ENCODE results near the gene ITIH6. TPM values are rescaled to one million over a fixed set of nuclear protein-coding genes. Genes with fewer than 3 reads are reported as not detected.
"Not testable (repeated sequence)": the region's sequence is repeated elsewhere in the genome, so short reads cannot be mapped to it uniquely, and the experiment has no call there.

ITIH6 gene
- total and polyA plus RNA-seq, 8 donors: not detected

DNA sequence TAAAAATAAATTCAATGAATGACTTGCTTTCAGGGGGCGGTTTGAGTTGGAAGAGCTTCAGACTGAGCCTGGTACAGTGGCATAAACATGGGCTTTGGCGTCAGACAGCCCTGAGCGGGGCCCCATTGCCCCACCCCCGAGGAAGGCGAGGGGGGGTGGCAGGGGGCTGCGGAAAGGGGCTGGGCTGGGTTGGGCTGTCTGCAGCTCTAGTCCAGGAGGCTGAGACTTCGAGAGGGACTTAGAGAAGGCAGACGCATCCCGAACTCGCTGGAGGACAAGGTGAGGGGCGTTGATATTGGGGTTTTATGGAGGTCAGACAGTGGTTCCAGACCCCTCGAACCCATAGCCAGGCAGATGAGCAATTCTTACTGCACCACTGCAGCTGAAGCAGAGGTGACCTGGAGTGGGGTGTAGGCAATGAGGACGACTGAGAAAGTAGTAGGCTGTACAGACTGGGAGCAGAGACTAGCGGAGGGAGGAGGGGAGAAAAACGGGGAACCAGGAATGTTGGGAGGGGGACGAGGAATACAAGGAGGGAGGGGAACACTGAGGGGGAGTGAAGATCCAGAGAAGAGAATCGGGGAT is 9.6 kb upstream of the ITIH6 start, which contains the start of gene MAGED2:
Gene MAGED2, plus strand, starts transcription at position 222 of the 585 bp plus-strand sequence. CDS start 1,587 bp downstream, outside the sequence.
- Histone ChIP-seq H3K4me3 (peak within 1 kb of the TSS; percentile 37 to 63 (median 50)), H3K4me1 (no peaks in the 10 kb centered on the region), H3K27ac (peak within 1 kb of the TSS; percentile 35 to 85 (median 78)), H3K9me3 (no peaks in the 10 kb centered on the region), H3K36me3 (peaks cover 0 to 9% (median 0%) of the 10 kb centered on the region in 3 donors), H3K27me3 (peaks cover 0 to 3% (median 0%) of the 10 kb centered on the region in 4 donors)
- TF ChIP-seq, protein P1, sequence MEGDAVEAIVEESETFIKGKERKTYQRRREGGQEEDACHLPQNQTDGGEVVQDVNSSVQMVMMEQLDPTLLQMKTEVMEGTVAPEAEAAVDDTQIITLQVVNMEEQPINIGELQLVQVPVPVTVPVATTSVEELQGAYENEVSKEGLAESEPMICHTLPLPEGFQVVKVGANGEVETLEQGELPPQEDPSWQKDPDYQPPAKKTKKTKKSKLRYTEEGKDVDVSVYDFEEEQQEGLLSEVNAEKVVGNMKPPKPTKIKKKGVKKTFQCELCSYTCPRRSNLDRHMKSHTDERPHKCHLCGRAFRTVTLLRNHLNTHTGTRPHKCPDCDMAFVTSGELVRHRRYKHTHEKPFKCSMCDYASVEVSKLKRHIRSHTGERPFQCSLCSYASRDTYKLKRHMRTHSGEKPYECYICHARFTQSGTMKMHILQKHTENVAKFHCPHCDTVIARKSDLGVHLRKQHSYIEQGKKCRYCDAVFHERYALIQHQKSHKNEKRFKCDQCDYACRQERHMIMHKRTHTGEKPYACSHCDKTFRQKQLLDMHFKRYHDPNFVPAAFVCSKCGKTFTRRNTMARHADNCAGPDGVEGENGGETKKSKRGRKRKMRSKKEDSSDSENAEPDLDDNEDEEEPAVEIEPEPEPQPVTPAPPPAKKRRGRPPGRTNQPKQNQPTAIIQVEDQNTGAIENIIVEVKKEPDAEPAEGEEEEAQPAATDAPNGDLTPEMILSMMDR (IDR thresholded peaks at IDR 0.05): no peak
- intact Hi-C loops (cut with DNase I): no loop called here
- 2 to 19% methylated on average over 17 of the region's 17 CpGs for WGBS, 2 donors
- DNase-seq (peak in 3 of 6 donors; percentile 5 to 36 (median 29)), ATAC-seq (peak; percentile 23 to 47 (median 40)), FAIRE-seq (no peak)

DNA sequence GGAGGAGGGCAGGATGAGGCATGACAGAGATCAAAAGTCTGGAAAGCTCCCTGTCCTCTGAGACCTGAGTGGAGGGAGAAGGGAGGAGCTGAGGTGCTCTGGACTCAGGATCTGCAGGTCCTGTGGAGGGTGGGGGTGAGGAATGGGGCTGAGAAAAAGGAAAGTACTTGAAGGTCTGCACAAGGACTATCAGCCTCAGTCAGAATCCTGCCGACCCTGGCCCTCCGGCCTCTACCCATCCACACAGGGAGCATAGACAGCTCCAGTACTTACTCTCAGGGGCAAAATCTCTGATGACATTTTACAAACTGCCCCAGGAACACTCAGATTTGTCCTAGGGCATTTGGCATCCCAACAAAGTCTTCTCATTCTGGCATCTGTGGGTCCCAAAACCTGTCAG is 991 bp upstream of the ITIH6 start:
- WGBS, 2 donors: 80% methylated on average over 2 of the region's 2 CpGs
- no peaks in the 10 kb centered on the region for H3K27me3 ChIP-seq
- no peaks in the 10 kb centered on the region for H3K9me3 ChIP-seq
- H3K36me3 ChIP-seq: no peaks in the 10 kb centered on the region
- H3K27ac ChIP-seq: no peak overlapping the region
- no peak overlapping the region for H3K4me3 ChIP-seq
- intact Hi-C loops (cut with DNase I): no loop called here
- TF ChIP-seq, protein P1 (IDR thresholded peaks at IDR 0.05): no peak
- H3K4me1 ChIP-seq: no peaks in the 10 kb centered on the region
- no peak for DNase-seq
- FAIRE-seq: no peak
- no peak for ATAC-seq

DNA sequence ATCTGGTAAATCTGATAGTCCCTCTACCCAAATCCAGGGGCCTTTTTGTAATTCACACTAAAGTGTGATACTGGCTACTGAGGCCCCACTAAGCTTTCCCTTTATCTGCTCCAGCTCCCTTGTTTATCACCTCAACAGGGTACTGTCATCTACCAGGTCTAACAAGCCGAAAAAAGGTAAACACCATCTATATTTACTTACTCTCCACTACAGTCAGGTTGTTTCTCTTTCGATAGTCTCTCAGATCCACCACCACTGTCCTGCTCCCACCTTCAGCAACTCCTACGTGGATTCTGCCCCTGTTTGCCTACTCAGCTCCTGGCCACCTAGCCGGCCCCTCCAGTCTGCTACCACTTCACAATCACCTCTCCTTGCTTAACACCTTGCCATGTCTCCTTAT is 3.3 kb downstream of the ITIH6 start:
- 42 to 57% methylated on average over 4 of the region's 4 CpGs for WGBS, 2 donors
- H3K4me3 ChIP-seq: no peak overlapping the region
- H3K36me3 ChIP-seq: no peaks in the 10 kb centered on the region
- no peak for DNase-seq
- ATAC-seq: peak in 1 of 4 donors; percentile 22
- intact Hi-C loops (cut with DNase I): no loop called here
- H3K27me3 ChIP-seq: peaks cover 0 to 12% (median 0%) of the 10 kb centered on the region in 4 donors
- no peaks in the 10 kb centered on the region for H3K4me1 ChIP-seq
- TF ChIP-seq, protein P1 (IDR thresholded peaks at IDR 0.05): no peak
- H3K9me3 ChIP-seq: no peaks in the 10 kb centered on the region
- no peak for FAIRE-seq
- H3K27ac ChIP-seq: no peak overlapping the region

DNA sequence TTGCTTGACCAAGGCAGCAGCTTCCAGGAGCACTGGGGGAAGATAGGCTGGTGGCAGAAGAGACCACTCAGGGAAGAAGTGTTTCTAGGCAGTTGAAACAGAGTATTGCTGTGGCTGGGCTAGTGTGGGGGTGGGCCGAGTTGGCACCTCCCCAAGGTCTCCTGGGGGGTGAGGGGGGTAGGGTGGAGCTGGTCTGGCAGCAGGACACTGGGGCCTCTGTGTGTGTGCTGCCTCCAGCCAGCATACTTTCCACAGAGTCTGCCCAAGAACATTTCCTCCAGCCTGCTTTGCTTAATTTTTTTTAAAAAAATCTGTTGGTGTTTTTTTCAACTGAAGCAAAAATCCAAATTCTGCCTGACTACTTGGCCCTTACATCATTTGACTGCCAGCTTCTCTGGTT is 4.0 kb downstream of the ITIH6 start:
- intact Hi-C loops (cut with DNase I): no loop called here
- FAIRE-seq (no peak), ATAC-seq (no peak), DNase-seq (no peak)
- Histone ChIP-seq H3K27ac (no peak overlapping the region), H3K4me3 (no peak overlapping the region), H3K4me1 (no peaks in the 10 kb centered on the region), H3K36me3 (no peaks in the 10 kb centered on the region), H3K27me3 (peaks cover 0 to 12% (median 0%) of the 10 kb centered on the region in 4 donors), H3K9me3 (no peaks in the 10 kb centered on the region)
- WGBS, 2 donors: 5 to 8% methylated on average over 1 of the region's 1 CpG
- TF ChIP-seq, protein P1 (IDR thresholded peaks at IDR 0.05): no peak

DNA sequence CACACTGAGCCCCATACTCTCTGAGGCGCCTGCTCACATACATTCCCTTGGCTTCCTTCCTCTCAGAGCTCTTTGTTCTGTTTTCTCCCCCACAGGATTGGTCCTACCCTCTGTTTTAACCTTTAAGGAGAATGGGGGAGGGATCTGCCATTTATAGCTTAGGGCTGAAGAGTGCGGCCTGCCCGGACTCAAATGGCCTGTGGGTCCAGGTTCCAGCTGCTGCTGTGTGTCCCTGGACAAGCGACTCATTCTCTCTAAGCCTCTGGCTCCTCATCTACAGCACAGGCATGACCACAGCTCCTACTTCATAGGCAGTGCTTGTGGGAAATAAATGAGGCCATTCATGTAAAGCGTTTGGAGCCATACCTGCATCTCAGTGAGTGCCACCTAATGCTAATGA is 8.7 kb downstream of the ITIH6 start:
- intact Hi-C loops (cut with DNase I); ATAC-seq; H3K4me1 ChIP-seq; DNase-seq; H3K36me3 ChIP-seq; H3K4me3 ChIP-seq; H3K9me3 ChIP-seq; H3K27ac ChIP-seq: not testable (repeated sequence)
- WGBS, 2 donors: 61 to 70% methylated on average over 4 of the region's 5 CpGs
- FAIRE-seq: peak; percentile 91
- H3K27me3 ChIP-seq: peaks cover 0 to 12% (median 0%) of the 10 kb centered on the region in 4 donors

All from pancreas (tissue), 10 donors.